GM12878 (cell line): ENCODE data around the gene CHAC2. TPM values are rescaled to one million over a fixed set of nuclear protein-coding genes. Genes with fewer than 3 reads are reported as not detected.

Source experiments
- ATAC-seq: fragments of 200-7000 bp; cut with Tn5 transposase; 3 replicates; pipeline ENCODE4 v1.9.1; 2020; ENCODE audit warnings: mild to moderate bottlenecking, moderate library complexity
- BruUV-seq: library from RNA; stranded (reverse); fragments of 400-500 nt; replicated peaks from 2 replicates; lab custom pipeline; 2021; lab: Mats Ljungman, UMichigan
- CTCF ChIA-PET: fragments of 300-600 bp; sonication (Branson Sonifier 250); formaldehyde crosslinking; extraction: SDS; loops from one replicate; lab custom pipeline; 2021; ENCODE audit warnings: inconsistent platforms; lab: Yijun Ruan, JAX
- POLR2A ChIA-PET: fragments of 350-600 bp; formaldehyde crosslinking; extraction: SDS; loops from one replicate; lab custom pipeline; 2021; ENCODE audit warnings: inconsistent platforms; lab: Charles Lee
- RAD21 ChIA-PET: fragments of 300-600 bp; sonication (Branson Sonifier 250); formaldehyde crosslinking; loops from one replicate; lab custom pipeline; 2023; ENCODE audit warnings: antibody characterized with exemption; ENCODE audit not compliant: unreplicated experiment; lab: Charles Lee
- SMC1A ChIA-PET: fragments of 300-600 bp; sonication (Branson Sonifier 250); formaldehyde crosslinking; loops from one replicate; lab custom pipeline; 2023; ENCODE audit not compliant: unreplicated experiment, uncharacterized antibody; lab: Charles Lee
- DNase-seq: peaks from one replicate; pipeline ENCODE4 v3.0.0-alpha.2; 2011; ENCODE audit warnings: low read depth, low spot score
- FAIRE-seq: peaks from 3 replicates; lab custom pipeline; 2011; peaks lifted over from hg19 to GRCh38; lab: Jason Lieb, UNC
- H2AFZ ChIP-seq: 2 replicates; pipeline ENCODE4 v1.6.0; 2011; ENCODE audit warnings: low read depth, low read length, control low read depth; ENCODE audit not compliant: control insufficient read depth
- H3K27ac ChIP-seq: 2 replicates; pipeline ENCODE4 v1.5.1; 2011; ENCODE audit warnings: control low read depth; ENCODE audit not compliant: control insufficient read depth, insufficient read depth
- H3K27me3 ChIP-seq, 2 experiments: replicated peaks in 1 of 2; 2 replicates each; pipeline versions ENCODE4 v1.6.0 to v1.6.1; 2011; ENCODE audit warnings: low read length in 1 of 2; ENCODE audit not compliant: control insufficient read depth in 2 of 2, insufficient read depth in 2 of 2
- H3K36me3 ChIP-seq, 2 experiments: 2 replicates each; pipeline ENCODE4 v1.5.1; 2011; ENCODE audit warnings: low read length in 1 of 2; ENCODE audit not compliant: control insufficient read depth in 2 of 2, insufficient read depth in 2 of 2
- H3K4me1 ChIP-seq: 2 replicates; pipeline ENCODE4 v1.6.1; 2011; ENCODE audit warnings: mild to moderate bottlenecking, low read length, moderate library complexity, mixed read lengths; ENCODE audit not compliant: control insufficient read depth, insufficient read depth
- H3K4me2 ChIP-seq: 2 replicates; pipeline ENCODE4 v1.6.0; 2011; ENCODE audit warnings: control low read depth; ENCODE audit not compliant: control insufficient read depth, insufficient read depth
- H3K4me3 ChIP-seq: fragments of 200-600 bp; sonication (generic); 2 replicates; pipeline ENCODE4 v1.5.1; 2016
- H3K79me2 ChIP-seq: 2 replicates; pipeline ENCODE4 v1.6.0; 2011; ENCODE audit warnings: low read length; ENCODE audit not compliant: control insufficient read depth, insufficient read depth
- H3K9ac ChIP-seq: 2 replicates; pipeline ENCODE4 v1.8.0; 2011; ENCODE audit warnings: low read length, control low read depth, mixed read lengths; ENCODE audit not compliant: control insufficient read depth, insufficient read depth
- H3K9me3 ChIP-seq: replicated peaks from 3 replicates; pipeline ENCODE4 v1.5.1; 2011; ENCODE audit warnings: mild to moderate bottlenecking, low read length; ENCODE audit not compliant: control insufficient read depth, insufficient read depth
- H4K20me1 ChIP-seq: 2 replicates; pipeline ENCODE4 v1.6.0; 2011; ENCODE audit not compliant: control insufficient read depth, insufficient read depth
- CTCF ChIP-seq, 3 experiments: IDR thresholded peaks in 2 of 3; conservative IDR thresholded peaks in 1 of 3; 2 replicates each; pipeline ENCODE4 v1.5.1; 2011; ENCODE audit warnings: low read depth in 3 of 3, low read length in 3 of 3, mild to moderate bottlenecking in 3 of 3, control low read depth in 2 of 3, moderate library complexity in 2 of 3, inconsistent platforms in 1 of 3, mixed read lengths in 1 of 3; ENCODE audit not compliant: control insufficient read depth in 2 of 3, insufficient read depth in 1 of 3; ENCODE audit errors: extremely low read depth in 1 of 3
- NR2C2 ChIP-seq: IDR thresholded peaks from 2 replicates; pipeline ENCODE4 v1.6.1; 2011; ENCODE audit warnings: borderline replicate concordance, low read depth; ENCODE audit not compliant: control insufficient read depth, insufficient read length
- RELB ChIP-seq: fragments of 450-650 bp; IDR thresholded peaks from 2 replicates; pipeline ENCODE4 v1.6.1; 2017; ENCODE audit warnings: low read depth, mild to moderate bottlenecking, moderate library complexity
- STAT3 ChIP-seq: IDR thresholded peaks from 2 replicates; pipeline ENCODE4 v1.6.1; 2011; ENCODE audit warnings: low read depth, low read length, improper control_type of control experiment
- WGBS: methylation state at CpG from one replicate; pipeline ENCODE4 v1.1.6; 2016; ENCODE audit warnings: low lambda C conversion rate; ENCODE audit not compliant: insufficient replicate concordance, insufficient coverage; ENCODE audit errors: missing lambda C conversion rate; 5-methylcytosine and 5-hydroxymethylcytosine counted together
- in situ Hi-C: fragments of 300-500 bp; cut with MboI; formaldehyde crosslinking; loops from 9 replicates; pipeline ENCODE4 v1.14.3; 2018; ENCODE audit warnings: mixed read lengths
- intact Hi-C: fragments of 100-400 bp; cut with micrococcal nuclease; formaldehyde crosslinking; loops from one replicate; pipeline ENCODE4 v1.14.2; 2022; ENCODE audit not compliant: unreplicated experiment
- polyA plus RNA-seq, 11 experiments: library from polyadenylated mRNA; depleted of rRNA in 4 of 11; unstranded in 6 of 11; stranded (reverse) in 5 of 11; fragments of >200 nt; fragmentation: Nextera tagmentation in 4 of 11; fragmentation: Illumina TruSeq in 1 of 11; extraction: Ambion mirVana in 4 of 11; extraction: Trizol in 1 of 11; gene quantifications; 1 replicate in 1 of 11; 2 replicates in 10 of 11; pipeline versions ENCODE4 v1.2.1 to v1.2.3, GENCODE V29; 2011 to 2016; ENCODE audit warnings: inconsistent platforms in 2 of 11, missing spikeins in 2 of 11, low read depth in 1 of 11
- total RNA-seq, 4 experiments: library from RNA; depleted of rRNA in 3 of 4; stranded (reverse); fragments of >200 nt in 3 of 4; fragmentation: Illumina TruSeq in 1 of 4; extraction: Trizol in 1 of 4; gene quantifications; 2 replicates each; pipeline versions ENCODE4 v1.2.1 to v1.2.3, GENCODE V29; 2013 to 2021

CHAC2 gene
- total and polyA plus RNA-seq, 10 of the 15 experiments (the other 5 are each of a cell fraction or from before 2014, with no cell fraction given) = 11.0 to 67.6 (median 25.0) TPM

GRCh38 chr2:53752385-53752784 lies 15.2 kb upstream of the CHAC2 start:
- Histone ChIP-seq H3K36me3 (peaks cover 0 to 5% of the 10 kb centered on the region in 2 experiments; a peak in 1 of 4 replicates), H3K27ac (peak overlapping the region; percentile 72), H3K79me2 (no peaks in the 10 kb centered on the region; the same call in 1 of the 2 replicates), H3K4me3 (no peak overlapping the region), H4K20me1 (no peaks in the 10 kb centered on the region), H3K27me3 (no peaks in the 10 kb centered on the region), H3K9ac (no peak overlapping the region; the same call in 1 of the 2 replicates), H2AFZ (no peak overlapping the region), H3K4me1 (peaks cover 22% of the 10 kb centered on the region; the same call in 1 of the 2 replicates), H3K4me2 (peak overlapping the region; percentile 59; the same call in 1 of the 2 replicates), H3K9me3 (no peaks in the 10 kb centered on the region)
- POLR2A ChIA-PET = no interaction called here
- in situ Hi-C loops = no loop called here
- CTCF ChIA-PET = interaction anchor here (1.2 kb wide), 1 partner anchor 10 kb away, joined by 4 read pairs; no protein-coding TSS in a partner anchor
- TF ChIP-seq STAT3 (no peak), CTCF (IDR thresholded peaks at IDR 0.05 in 2 of 3, conservative IDR thresholded peaks at IDR 0.05 in 1 of 3; ENCODE audit: control insufficient read depth in 2 of 3, extremely low read depth in 1 of 3, insufficient read depth in 1 of 3, low read depth in 3 of 3, low read length in 3 of 3) (no peak), NR2C2 (no peak), RELB (no peak)
- BruUV-seq = no TSS peak
- SMC1A ChIA-PET = interaction anchor here (1.0 to 3.0 kb wide), 3 partner anchors 9 to 31 kb away, joined by 3 to 14 read pairs (median 5); partner anchors contain the start of gene CHAC2
- RAD21 ChIA-PET = no interaction called here
- no peak; the same call in 2 of the 3 replicates for ATAC-seq
- FAIRE-seq = no peak
- intact Hi-C loops = no loop called here
- DNase-seq = no peak
- 90% methylated on average over 4 of the region's 4 CpGs for WGBS
